Naive thymus-derived CD4-positive, alpha-beta T cell (primary cell): ENCODE measurements around the gene DNM3. TPM values are rescaled to one million over a fixed set of nuclear protein-coding genes. Genes with fewer than 3 reads are reported as not detected.

Source experiments
- ATAC-seq: fragments of 150-1000 bp; cut with Tn5 transposase; 2 replicates; pipeline ENCODE4 v1.10.0; 2021; ENCODE audit warnings: mild to moderate bottlenecking, moderate library complexity
- CTCF ChIA-PET: fragments of 350-600 bp; sonication (Branson Sonifier 250); formaldehyde crosslinking; loops from one replicate; lab custom pipeline; 2021; ENCODE audit warnings: antibody characterized with exemption; lab: Charles Lee
- POLR2A ChIA-PET: fragments of 350-600 bp; sonication (Branson Sonifier 250); formaldehyde crosslinking; loops from one replicate; lab custom pipeline; 2021; ENCODE audit warnings: antibody characterized with exemption, inconsistent platforms; lab: Charles Lee
- DNase-seq, 9 donors: peaks; one replicate each; pipeline versions ENCODE4 v3.0.0 to v3.0.0-alpha.2; 2020 to 2022; ENCODE audit warnings: mixed read lengths in 1 of 9
- H3K27ac ChIP-seq: one replicate; pipeline ENCODE4 v1.7.0; 2013; ENCODE audit warnings: mild to moderate bottlenecking, low read depth, low read length, moderate library complexity
- H3K27me3 ChIP-seq, 2 donors: one replicate each; pipeline ENCODE4 v1.7.0; 2013; ENCODE audit warnings: low read length in 2 of 2, mild to moderate bottlenecking in 2 of 2, moderate library complexity in 2 of 2; ENCODE audit not compliant: control insufficient read depth in 2 of 2, insufficient read depth in 2 of 2
- H3K36me3 ChIP-seq, 3 experiments: 1 replicate in 2 of 3; 2 replicates in 1 of 3; pipeline ENCODE4 v1.7.0; 2013; ENCODE audit warnings: low read length in 3 of 3, mild to moderate bottlenecking in 3 of 3, moderate library complexity in 1 of 3; ENCODE audit not compliant: insufficient read depth in 3 of 3, control insufficient read depth in 2 of 3
- H3K4me1 ChIP-seq, 2 donors: one replicate each; pipeline ENCODE4 v1.7.0; 2013; ENCODE audit warnings: low read length in 2 of 2, mild to moderate bottlenecking in 2 of 2, moderate library complexity in 1 of 2; ENCODE audit not compliant: control insufficient read depth in 2 of 2, insufficient read depth in 2 of 2
- H3K4me3 ChIP-seq: 2 replicates; pipeline ENCODE4 v1.7.0; 2013; ENCODE audit warnings: mild to moderate bottlenecking, low read length
- H3K9me3 ChIP-seq, 3 experiments: 1 replicate in 2 of 3; 2 replicates in 1 of 3; pipeline ENCODE4 v1.7.0; 2013; ENCODE audit warnings: low read length in 3 of 3; ENCODE audit not compliant: control insufficient read depth in 2 of 3
- H3K27ac Mint-ChIP-seq, 9 donors: one replicate each; pipeline ENCODE4 v1.8.0; 2020 to 2022; ENCODE audit warnings: mixed read lengths in 9 of 9, mild to moderate bottlenecking in 8 of 9, moderate library complexity in 5 of 9, inconsistent platforms in 2 of 9
- H3K27me3 Mint-ChIP-seq, 5 donors: one replicate each; pipeline ENCODE4 v1.8.0; 2021 to 2022; ENCODE audit warnings: mixed read lengths in 5 of 5, mild to moderate bottlenecking in 1 of 5
- H3K36me3 Mint-ChIP-seq, 5 donors: one replicate each; pipeline ENCODE4 v1.8.0; 2020 to 2022; ENCODE audit warnings: mixed read lengths in 5 of 5, mild to moderate bottlenecking in 3 of 5, inconsistent platforms in 1 of 5
- H3K4me1 Mint-ChIP-seq, 7 donors: one replicate each; pipeline ENCODE4 v1.8.0; 2020 to 2022; ENCODE audit warnings: mixed read lengths in 7 of 7, mild to moderate bottlenecking in 3 of 7, inconsistent platforms in 1 of 7
- H3K4me3 Mint-ChIP-seq, 10 donors: one replicate each; pipeline ENCODE4 v1.8.0; 2020 to 2022; ENCODE audit warnings: mild to moderate bottlenecking in 10 of 10, mixed read lengths in 10 of 10, moderate library complexity in 6 of 10, inconsistent platforms in 2 of 10
- H3K9me3 Mint-ChIP-seq, 11 donors: one replicate each; pipeline ENCODE4 v1.8.0; 2020 to 2022; ENCODE audit warnings: mixed read lengths in 11 of 11, mild to moderate bottlenecking in 4 of 11, inconsistent platforms in 1 of 11, moderate library complexity in 1 of 11
- intact Hi-C, 2 donors: fragments of 100-400 bp; cut with micrococcal nuclease; formaldehyde crosslinking; loops; one replicate each; pipeline ENCODE4 v1.15.1; 2023
- polyA plus RNA-seq, 2 donors: library from polyadenylated mRNA; unstranded; fragments of 300-500 nt; fragmentation: Illumina TruSeq; gene quantifications; one replicate each; pipeline ENCODE4 v1.2.3, GENCODE V29; 2021
- total RNA-seq, 6 experiments: library from RNA in 5 of 6; stranded (reverse) in 5 of 6; gene quantifications; 1 replicate in 5 of 6; 2 replicates in 1 of 6; pipeline ENCODE4 v1.2.3 and lab custom pipeline; 2021 to 2026

The DNM3 gene
- total and polyA plus RNA-seq, 7 experiments from 2014 or later, result 1.2 to 2.5 (median 2.0) TPM

GRCh38 chr1:172443666-172444453, 602.6 kb downstream of the DNM3 start, which contains the start of gene PIGC:
Gene PIGC (minus strand): TSS chr1:172444069. CDS start chr1:172442622, 1,447 bp downstream.
- CTCF ChIA-PET, result interaction anchor here (0.6 to 6.9 kb wide), 18 partner anchors 9 to 642 kb away, joined by 3 to 120 read pairs (median 4); partner anchors contain the start of gene SUCO
- peaks cover 13 to 31% (median 29%) of the 10 kb centered on the region in 5 donors for H3K36me3 Mint-ChIP-seq
- H3K27me3 Mint-ChIP-seq, result no peaks in the 10 kb centered on the region
- peak within 1 kb of the TSS; percentile 91 to 97 (median 93) for H3K27ac Mint-ChIP-seq
- no peaks in the 10 kb centered on the region for H3K9me3 Mint-ChIP-seq
- H3K4me1 Mint-ChIP-seq, result peaks cover 27 to 53% (median 47%) of the 10 kb centered on the region in 7 donors
- Histone ChIP-seq H3K9me3 (no peaks in the 10 kb centered on the region), H3K4me1 (peaks cover 15 to 25% of the 10 kb centered on the region in 2 donors), H3K27me3 (no peaks in the 10 kb centered on the region), H3K36me3 (peaks cover 0 to 13% (median 0%) of the 10 kb centered on the region in 3 experiments), H3K27ac (peak within 1 kb of the TSS; percentile 83), H3K4me3 (peak within 1 kb of the TSS; percentile 72)
- intact Hi-C loops, result loop anchor here (1.0 to 10.0 kb wide), 13 partner anchors 15 to 1423 kb away; partner anchors contain the start of genes METTL13 (in 2 of the 2), PRRC2C (in 2 of the 2), DNM3 (in 1 of the 2) and GAS5 (in 1 of the 2)
- ATAC-seq (peak; percentile 100), DNase-seq (peak; percentile 78 to 89 (median 87))
- H3K4me3 Mint-ChIP-seq, result peak within 1 kb of the TSS; percentile 87 to 98 (median 94)
- POLR2A ChIA-PET, result interaction anchor here (0.7 to 6.0 kb wide), 9 partner anchors 8 to 107 kb away, joined by 3 to 85 read pairs (median 4); partner anchors contain the start of gene SUCO

- Mint-ChIP-seq H3K4me3 (peak overlapping the region in 1 of 10 donors; percentile 6), H3K4me1 (peaks cover 17 to 50% (median 44%) of the 10 kb centered on the region in 7 donors), H3K9me3 (no peaks in the 10 kb centered on the region), H3K36me3 (peaks cover 9 to 12% (median 11%) of the 10 kb centered on the region in 5 donors), H3K27ac (peak overlapping the region in 1 of 9 donors; percentile 26), H3K27me3 (no peaks in the 10 kb centered on the region)
- intact Hi-C loops, result loop anchor here (10.0 kb wide), 2 partner anchors 962 to 1268 kb away; partner anchors contain the start of genes PRRC2C (in 2 of the 2) and KLHL20 (in 1 of the 2)
- ATAC-seq (no peak), DNase-seq (no peak)
- Histone ChIP-seq H3K4me3 (no peak overlapping the region), H3K36me3 (peaks cover 0 to 12% (median 0%) of the 10 kb centered on the region in 3 experiments), H3K4me1 (peaks cover 15 to 23% of the 10 kb centered on the region in 2 donors), H3K9me3 (no peaks in the 10 kb centered on the region), H3K27ac (no peak overlapping the region), H3K27me3 (no peaks in the 10 kb centered on the region)
- POLR2A ChIA-PET, result interaction anchor here (0.6 to 0.9 kb wide), 5 partner anchors 22 to 659 kb away, joined by 3 to 6 read pairs (median 3); partner anchors contain the start of gene SUCO
- CTCF ChIA-PET, result interaction anchor here (0.6 to 1.1 kb wide), 6 partner anchors 14 to 299 kb away, joined by 3 to 6 read pairs (median 4); partner anchors contain the start of gene C1orf105
These were observed 605.2 kb downstream of the DNM3 start for GRCh38 chr1:172446547-172446946.

- H3K27ac Mint-ChIP-seq, result no peak overlapping the region
- no peak for ATAC-seq
- H3K27me3 ChIP-seq, result no peaks in the 10 kb centered on the region
- H3K9me3 ChIP-seq, result no peaks in the 10 kb centered on the region
- peaks cover 0 to 2% (median 0%) of the 10 kb centered on the region in 5 donors for H3K36me3 Mint-ChIP-seq
- peaks cover 7 to 40% (median 33%) of the 10 kb centered on the region in 7 donors for H3K4me1 Mint-ChIP-seq
- H3K4me1 ChIP-seq, result peaks cover 12 to 15% of the 10 kb centered on the region in 2 donors
- intact Hi-C loops, result loop anchor here (10.0 kb wide), 2 partner anchors 963 to 1267 kb away; partner anchors contain the start of genes PRRC2C (in 2 of the 2) and KLHL20 (in 1 of the 2)
- no peaks in the 10 kb centered on the region for H3K9me3 Mint-ChIP-seq
- H3K27me3 Mint-ChIP-seq, result no peaks in the 10 kb centered on the region
- peaks cover 0 to 4% (median 0%) of the 10 kb centered on the region in 3 experiments for H3K36me3 ChIP-seq
- no peak for DNase-seq
- ChIA-PET POLR2A (interaction anchor here (1.0 kb wide), 1 partner anchor 364 kb away, joined by 3 read pairs; no protein-coding TSS in a partner anchor), CTCF (no interaction called here)
- H3K4me3 Mint-ChIP-seq, result no peak overlapping the region
- H3K4me3 ChIP-seq, result no peak overlapping the region
- no peak overlapping the region for H3K27ac ChIP-seq
These were observed 606.3 kb downstream of the DNM3 start for GRCh38 chr1:172447641-172448040.

- POLR2A ChIA-PET, result interaction anchor here (1.0 to 1.6 kb wide), 2 partner anchors 17 to 89 kb away, joined by 3 to 5 read pairs; no protein-coding TSS in a partner anchor
- Histone ChIP-seq H3K4me3 (no peak overlapping the region), H3K4me1 (peaks cover 5 to 7% of the 10 kb centered on the region in 2 donors), H3K9me3 (no peaks in the 10 kb centered on the region), H3K27me3 (no peaks in the 10 kb centered on the region), H3K36me3 (no peaks in the 10 kb centered on the region), H3K27ac (no peak overlapping the region)
- H3K9me3 Mint-ChIP-seq, result no peaks in the 10 kb centered on the region
- H3K4me3 Mint-ChIP-seq, result no peak overlapping the region
- DNase-seq (no peak), ATAC-seq (no peak)
- H3K27me3 Mint-ChIP-seq, result peaks cover 0 to under 1% (median 0%) of the 10 kb centered on the region in 5 donors
- H3K4me1 Mint-ChIP-seq, result peaks cover 5 to 29% (median 23%) of the 10 kb centered on the region in 7 donors
- intact Hi-C loops, result loop anchor here (10.0 kb wide), 2 partner anchors 964 to 1266 kb away; partner anchors contain the start of genes PRRC2C (in 2 of the 2) and KLHL20 (in 1 of the 2)
- H3K36me3 Mint-ChIP-seq, result no peaks in the 10 kb centered on the region
- CTCF ChIA-PET, result interaction anchor here (1.1 kb wide), 2 partner anchors 21 to 100 kb away, joined by 3 to 4 read pairs; no protein-coding TSS in a partner anchor
- peak overlapping the region in 3 of 9 donors; percentile 2 to 66 (median 41) for H3K27ac Mint-ChIP-seq
These were observed 607.8 kb downstream of the DNM3 start for GRCh38 chr1:172448995-172449584.

GRCh38 chr1:172449585-172450523, 608.6 kb downstream of the DNM3 start:
- Histone ChIP-seq H3K9me3 (no peaks in the 10 kb centered on the region), H3K4me1 (no peaks in the 10 kb centered on the region), H3K4me3 (no peak overlapping the region), H3K36me3 (no peaks in the 10 kb centered on the region), H3K27me3 (no peaks in the 10 kb centered on the region), H3K27ac (no peak overlapping the region)
- Mint-ChIP-seq H3K36me3 (no peaks in the 10 kb centered on the region), H3K9me3 (no peaks in the 10 kb centered on the region), H3K4me3 (peak overlapping the region in 4 of 10 donors; percentile 35 to 67 (median 56)), H3K27me3 (peaks cover 0 to 3% (median 0%) of the 10 kb centered on the region in 5 donors), H3K4me1 (peaks cover 0 to 23% (median 18%) of the 10 kb centered on the region in 7 donors), H3K27ac (peak overlapping the region in 4 of 9 donors; percentile 45 to 90 (median 87))
- ATAC-seq (peak; percentile 90), DNase-seq (peak in 7 of 9 donors; percentile 22 to 42 (median 32))
- ChIA-PET CTCF (interaction anchor here (0.6 to 2.2 kb wide), 17 partner anchors 10 to 1617 kb away, joined by 3 to 13 read pairs (median 4); no protein-coding TSS in a partner anchor), POLR2A (interaction anchor here (0.9 to 2.2 kb wide), 11 partner anchors 16 to 1265 kb away, joined by 3 to 17 read pairs (median 3); partner anchors contain the start of genes KLHL20 and SUCO)
- intact Hi-C loops, result loop anchor here (1.0 to 10.0 kb wide), 11 partner anchors 37 to 1265 kb away; partner anchors contain the start of genes PRRC2C (in 2 of the 2), KLHL20 (in 1 of the 2), METTL13 (in 1 of the 2) and SUCO (in 1 of the 2)
